ENCODE measurements around the gene ANKRD55.
"Not testable (repeated sequence)": the region's sequence is repeated elsewhere in the genome, so short reads cannot be mapped to it uniquely, and the experiment has no call there.

The ANKRD55 gene

DNA sequence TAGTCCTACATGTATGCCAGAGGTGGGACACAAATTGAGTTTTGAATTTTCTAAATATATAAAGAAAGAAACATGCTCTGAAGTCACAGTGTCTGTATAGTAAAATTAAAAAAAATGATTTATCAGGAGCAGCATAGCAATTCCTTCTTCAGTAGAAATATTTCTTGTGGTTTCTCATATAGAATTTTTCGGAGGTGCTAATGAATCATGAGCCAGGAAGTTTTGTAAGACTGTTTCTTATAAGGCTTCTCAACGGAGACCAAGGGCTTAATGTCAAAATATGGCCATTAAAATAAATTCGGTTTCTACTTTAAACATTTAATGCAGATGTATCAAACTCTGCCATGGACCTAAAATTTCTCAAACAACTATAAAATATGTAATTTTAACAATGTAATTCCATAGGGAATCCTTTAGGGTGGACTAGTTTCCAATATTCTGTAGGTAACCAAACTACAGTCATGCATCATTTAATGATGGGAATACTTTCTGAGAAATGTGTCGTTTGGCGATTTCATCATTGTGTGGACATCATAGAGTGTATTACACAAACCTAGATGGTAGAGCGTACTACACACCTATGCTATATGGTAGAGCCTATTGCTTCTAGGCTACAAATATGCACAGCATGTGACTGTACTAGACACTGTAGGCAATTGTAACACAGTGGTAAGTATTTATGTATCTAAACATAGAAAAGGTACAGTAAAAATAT, 66.3 kb downstream of the ANKRD55 start:
- DNase-seq, result no peak

DNA sequence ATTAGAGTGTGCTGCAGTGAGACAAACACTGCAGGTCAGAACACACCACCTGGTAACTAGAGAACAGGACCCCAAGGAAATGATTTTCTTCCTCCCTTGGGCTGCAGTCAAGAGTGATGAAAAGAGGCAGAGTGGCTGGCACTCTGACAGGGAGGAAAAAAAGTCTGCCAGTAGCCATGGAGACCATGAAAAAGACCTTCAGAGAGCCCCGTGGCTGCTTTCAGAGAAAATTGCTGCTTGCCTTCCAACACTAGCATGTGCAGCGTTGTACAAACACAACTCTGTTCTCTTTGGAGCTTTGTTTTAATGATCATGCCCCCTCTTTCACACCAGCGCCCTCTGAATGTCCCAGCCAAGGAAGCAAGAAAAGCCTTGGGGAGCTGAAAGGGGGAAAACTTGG, 68.8 kb downstream of the ANKRD55 start:
- no peak for DNase-seq

DNA sequence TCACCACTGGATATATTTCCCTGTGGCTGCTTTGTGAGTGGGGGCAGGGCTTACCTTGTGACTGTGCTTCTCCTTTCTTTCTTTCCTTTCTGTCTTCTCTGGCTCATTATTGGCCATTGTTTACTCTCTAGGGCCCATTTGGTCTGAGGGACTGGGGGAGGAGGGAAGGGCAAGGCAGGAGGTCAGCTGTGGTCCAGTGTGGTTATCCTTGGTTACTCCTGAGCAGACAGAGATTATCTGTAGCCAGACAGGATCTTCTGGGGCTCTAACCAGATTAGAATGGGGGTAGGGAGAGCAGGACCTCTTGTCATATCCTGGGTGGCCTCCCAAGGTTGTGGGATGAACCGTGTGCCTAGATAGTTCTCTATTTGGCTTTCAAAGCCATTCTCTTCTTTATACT, 71.2 kb downstream of the ANKRD55 start:
- no peak for DNase-seq

DNA sequence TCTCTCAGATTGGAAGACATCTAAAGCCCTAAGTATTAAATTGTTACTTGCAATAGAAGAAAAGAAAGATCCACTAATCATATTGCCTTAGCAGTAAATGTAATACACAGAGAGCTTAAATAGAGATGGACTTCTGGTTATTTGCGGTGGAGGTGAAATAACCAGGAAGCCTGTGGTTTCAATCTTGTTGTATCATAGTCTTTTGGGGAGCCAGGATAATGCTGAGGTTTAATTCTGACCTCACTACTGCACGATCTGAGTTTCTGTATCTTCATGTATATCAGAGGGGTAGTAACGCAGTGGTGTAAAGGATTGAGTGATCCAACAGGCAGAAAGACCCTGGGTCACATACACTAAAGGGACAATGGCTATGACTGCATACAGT, 71.7 kb downstream of the ANKRD55 start:
- DNase-seq, result no peak

DNA sequence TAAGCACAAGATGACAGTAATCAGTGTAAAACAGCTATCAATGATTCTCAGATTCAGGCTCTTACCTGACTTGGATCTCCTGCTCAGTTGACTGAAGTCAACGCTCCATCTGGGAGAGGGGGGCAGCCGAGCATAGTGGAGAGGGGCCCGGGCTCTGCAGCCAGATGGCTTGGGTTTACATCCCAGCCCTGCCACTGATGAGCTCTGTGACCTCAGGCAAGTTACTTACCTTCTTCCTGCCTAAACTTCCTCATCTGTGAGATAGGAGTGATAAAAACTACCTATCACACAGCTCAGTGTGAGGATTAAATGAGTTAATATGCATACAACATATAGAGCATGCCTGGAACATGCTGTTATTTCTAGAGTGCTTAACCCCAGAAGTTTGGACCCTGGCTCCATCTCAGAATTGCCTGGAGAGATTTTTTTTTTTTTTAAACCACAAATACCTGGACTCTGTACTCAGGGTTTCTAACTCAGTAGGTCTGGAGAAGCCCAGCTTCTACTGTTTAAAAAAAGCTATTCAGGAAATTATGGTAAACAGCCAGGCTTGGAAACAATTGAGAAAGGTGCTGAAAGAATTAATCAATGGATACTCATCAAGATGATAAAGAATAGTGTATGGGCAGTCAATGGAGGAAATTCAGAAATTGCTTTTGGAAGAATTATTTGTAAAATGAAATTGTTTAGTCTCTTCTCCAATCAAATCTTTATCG, 72.2 kb downstream of the ANKRD55 start:
- DNase-seq, result no peak

DNA sequence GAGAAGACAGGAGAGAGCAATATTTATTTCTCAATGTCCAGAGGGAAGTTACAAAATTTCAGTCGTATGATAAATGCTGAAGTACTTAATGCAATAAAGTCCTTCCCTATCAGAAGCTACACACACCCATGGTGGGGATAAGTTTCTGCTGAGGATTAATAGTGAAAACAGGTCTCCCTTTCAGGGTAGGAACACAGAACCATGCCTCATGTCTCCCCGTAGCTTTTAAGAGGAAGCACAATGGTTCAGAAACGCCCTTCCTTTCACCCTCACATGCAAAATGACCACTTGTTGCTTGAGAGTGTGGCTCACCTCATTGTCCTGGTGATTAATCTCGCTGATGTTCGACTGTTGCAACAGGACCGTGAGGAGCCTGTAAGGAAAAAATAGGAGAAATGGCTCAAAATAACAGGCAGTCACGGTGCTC, 73.6 kb downstream of the ANKRD55 start:
- no peak for DNase-seq

DNA sequence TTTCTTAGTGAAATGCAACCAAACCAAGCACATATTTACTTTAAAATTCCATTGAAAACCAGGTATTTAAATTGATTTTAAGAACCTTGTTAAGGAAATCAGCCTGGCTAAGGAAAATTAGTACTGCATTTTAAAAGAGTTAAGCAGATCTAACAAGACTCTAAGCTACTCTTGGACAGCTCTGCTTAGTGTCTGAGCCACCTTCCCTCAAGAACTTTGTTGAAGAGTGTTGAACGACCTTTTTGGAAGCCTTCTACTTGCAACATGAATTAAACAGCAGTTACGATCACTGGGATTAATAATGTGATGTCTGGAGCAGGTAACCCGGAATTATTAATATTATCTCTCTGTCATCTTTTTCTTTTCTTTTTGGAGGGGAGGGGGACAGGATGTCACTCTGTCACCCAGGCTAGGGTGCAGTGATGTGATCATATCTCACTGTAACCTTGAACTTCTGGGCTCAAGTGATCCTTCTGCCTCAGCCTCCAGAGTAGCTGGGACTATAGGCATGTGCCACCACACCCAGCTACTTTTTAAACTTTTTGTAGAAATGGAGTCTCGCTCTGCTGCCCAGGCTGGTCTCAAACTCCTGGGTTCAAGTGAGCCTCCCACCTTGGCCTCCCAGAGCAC, 74.7 kb downstream of the ANKRD55 start:
- DNase-seq, result no peak

DNA sequence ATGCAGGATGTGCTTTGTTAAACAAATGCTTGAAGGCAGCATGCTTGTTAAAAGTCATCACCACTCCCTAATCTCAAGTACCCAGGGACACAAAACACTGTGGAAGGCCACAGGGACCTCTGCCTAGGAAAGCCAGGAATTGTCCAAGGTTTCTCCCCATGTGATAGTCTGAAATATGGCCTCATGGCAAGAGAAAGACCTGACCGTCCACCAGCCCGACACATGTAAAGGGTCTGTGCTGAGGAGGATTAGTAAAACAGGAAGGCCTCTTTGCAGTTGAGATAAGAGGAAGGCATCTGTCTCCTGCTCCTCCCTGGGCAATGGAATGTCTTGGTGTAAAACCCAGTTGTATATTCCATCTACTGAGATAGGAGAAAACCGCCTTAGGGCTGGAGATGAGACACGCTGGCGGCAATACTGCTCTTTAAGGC, 75.9 kb downstream of the ANKRD55 start:
- not testable (repeated sequence) for DNase-seq

DNA sequence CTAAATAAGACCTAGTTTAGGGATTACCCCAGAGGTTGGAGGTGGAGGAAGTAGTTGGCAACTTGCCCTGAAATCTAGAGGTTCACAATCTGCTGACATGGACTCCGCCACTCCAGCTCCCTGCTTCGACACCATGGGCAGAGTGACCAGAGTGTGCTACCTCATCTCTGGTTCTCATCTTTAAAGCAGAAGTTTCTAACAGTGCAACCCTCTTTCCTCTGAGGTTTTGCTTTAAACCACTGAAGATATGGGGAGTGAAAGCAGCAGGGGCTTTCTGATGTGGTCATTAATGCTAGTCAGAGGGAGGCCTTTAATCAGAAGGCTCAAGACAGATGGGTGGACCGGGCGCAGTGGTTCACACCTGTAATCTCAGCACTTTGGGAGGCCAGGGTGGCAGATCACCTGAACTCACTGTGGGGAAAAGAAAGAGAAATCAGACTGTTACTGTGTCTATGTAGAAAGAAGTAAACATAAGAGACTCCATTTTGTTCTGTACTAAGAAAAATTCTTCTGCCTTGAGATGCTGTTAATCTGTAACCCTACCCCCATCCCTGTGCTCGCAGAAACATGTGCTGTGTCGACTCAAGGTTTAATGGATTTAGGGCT, 76.4 kb downstream of the ANKRD55 start:
- DNase-seq, result not testable (repeated sequence)

DNA sequence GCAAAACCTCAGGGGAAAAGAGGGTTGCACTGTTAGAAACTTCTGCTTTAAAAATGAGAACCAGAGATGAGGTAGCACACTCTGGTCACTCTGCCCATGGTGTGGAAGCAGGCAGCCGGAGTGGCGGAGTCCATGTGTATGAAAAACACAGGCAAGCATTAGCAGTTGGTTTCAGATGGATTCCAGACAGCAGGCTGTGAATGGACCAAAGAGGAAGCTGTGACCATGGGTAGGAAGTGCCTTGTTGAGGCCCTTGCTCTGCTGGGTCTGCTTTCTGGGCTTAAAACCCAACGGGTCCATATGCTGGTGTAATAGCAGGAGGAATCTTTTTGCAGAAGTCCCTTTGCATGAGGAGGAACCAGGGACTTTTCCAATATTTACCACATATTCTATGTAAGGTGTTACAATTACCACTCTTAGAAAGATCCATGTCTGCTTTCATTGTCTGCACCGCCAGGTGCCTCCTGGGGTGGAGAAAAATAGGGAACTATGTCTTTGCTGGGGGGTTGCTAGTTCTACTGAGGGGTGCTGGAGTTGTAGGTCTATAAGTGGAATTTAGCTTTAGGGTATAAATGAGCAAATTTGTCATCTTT, 77.0 kb downstream of the ANKRD55 start:
- DNase-seq, result no peak

DNA sequence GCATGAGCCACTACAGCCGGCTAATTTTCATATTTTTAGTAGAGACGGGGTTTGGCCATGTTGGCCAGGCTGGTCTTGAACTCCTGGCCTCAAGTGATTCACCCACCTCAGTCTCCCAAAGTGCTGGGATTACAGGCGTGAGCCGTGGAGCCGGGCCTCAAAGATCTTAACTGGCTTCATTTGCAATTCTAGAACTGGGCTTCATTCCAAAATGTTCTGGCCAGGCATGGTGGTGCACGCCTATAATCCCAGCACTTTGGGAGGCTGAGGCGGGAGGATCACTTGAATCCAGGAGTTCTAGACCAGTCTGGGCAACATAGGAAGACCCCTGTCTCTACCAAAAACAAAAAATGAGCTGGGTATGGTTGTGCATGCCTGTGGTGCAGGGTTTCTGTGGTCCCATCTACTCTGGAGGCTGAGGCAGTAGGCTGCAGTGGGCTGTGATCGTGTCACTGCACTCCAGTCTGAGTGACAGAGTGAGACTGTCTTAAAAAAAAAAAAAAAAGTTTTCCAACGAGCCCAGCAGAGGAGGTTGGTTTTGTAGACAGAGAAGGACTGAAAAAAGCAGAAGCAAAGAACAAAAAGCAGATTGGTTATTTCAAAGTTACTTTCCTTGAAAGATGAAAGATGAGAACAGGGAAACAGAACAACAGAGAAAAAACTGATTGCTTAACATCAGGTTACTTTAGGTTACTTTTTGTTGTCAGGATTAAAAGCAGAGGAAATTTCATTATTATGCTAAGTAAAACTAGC, 78.2 kb downstream of the ANKRD55 start:
- DNase-seq, result no peak

DNA sequence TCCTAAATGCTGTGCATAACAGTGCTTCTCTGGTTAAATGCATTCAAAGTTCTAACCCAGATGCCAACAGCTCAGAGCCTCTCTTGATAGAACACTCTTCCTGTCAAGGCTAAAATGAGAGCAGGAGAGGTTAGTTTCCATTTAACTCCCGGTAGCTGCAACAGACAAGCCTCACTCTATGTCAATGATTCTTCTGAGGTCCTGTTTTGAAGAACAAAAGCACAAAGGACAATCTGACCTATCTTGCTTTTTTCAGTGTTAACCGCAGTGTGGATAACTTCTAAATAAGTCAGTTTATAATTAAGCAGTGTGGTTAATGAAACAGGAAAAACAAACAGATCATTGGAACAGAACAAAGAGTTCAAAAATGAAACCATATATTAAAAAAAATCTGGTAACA, 80.7 kb downstream of the ANKRD55 start:
- no peak for DNase-seq

DNA sequence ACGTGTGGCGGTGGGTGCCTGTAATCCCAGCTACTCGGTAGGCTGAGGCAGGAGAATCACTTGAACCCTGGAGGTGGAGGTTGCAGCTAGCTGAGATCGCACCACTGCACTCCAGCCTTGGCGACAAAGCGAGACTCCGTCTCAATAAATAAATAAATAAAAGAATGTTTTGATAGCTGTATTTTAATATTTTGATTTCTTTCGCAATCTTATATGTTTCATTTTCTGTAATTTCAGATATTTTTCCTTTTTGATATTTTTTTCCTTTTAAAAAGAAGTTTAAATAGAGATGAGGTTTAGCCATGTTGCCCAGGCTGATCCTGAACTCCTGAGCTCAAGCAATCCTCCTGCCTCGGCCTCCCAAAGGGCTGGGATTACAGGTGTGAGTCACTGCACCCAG, 82.4 kb downstream of the ANKRD55 start:
- not testable (repeated sequence) for DNase-seq

DNA sequence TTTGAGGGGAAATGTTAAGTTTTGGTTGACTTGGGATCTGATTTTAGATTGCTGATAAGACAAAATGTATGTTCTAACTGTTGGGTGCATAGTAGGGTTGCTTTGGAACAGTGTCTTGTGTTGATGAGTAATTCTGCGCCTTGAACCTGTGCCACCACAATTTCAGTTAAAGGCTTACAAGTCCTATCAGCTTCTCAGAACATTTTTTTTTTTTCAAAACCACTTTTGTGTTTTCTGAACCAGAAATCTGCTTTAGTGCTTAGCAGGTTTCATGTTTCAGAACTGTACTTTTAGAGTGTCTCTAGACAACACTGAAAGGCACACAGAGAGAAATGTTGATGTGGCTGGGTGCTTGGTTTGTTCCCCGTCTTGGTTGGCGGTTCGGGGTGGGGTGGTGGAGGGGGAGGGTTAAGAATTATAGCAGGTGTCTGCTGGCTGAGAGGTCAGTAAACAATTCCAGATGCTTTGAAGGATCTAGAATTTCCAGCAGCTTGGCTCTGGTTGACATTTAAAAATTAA, 84.6 kb downstream of the ANKRD55 start:
- no peak for DNase-seq

DNA sequence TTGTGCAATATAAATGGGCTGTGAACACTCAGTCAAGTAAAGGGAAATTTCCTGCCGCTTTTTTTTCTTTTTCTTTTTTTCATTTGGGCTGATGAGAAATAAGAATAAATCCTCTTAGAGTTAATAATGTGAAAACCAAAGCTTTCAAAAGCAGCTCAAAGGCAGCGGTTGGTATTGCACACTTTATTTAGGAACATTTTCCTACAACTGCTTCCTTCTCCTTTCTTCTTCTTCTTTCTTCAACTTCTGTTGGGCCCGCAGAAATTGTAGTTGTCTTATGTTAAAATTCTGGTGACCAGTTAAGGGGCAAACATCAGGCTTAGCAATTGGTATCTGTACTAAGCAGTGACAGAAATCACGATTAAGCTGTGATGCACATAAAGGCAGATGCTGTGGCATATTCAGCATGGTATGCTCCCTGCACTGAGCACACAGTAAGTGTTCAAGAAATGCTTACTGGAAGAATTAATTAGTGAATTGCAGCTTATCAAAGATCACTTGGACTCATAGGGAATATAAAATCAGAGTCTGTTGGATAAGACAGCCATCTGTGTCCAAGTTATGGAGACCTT, 85.4 kb downstream of the ANKRD55 start:
- DNase-seq, result no peak

DNA sequence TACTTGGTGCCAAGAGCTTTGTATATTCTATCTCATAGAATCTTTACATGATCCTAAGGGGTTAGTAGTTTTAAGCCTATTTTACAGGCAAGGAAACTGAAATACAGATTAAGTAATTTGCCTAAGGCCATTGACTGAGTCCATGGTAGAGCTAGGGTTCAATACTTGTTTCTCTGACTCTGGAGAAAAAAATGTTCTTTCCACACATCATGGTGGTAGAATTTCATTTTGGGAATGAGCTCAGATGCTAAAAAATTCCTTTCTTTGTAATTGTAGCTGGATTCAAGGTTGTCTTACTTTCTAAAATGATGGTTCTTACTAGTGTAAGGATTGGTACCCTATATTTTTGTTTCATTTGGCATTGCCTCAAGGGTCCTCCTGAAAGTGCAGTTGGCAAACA, 86.0 kb downstream of the ANKRD55 start:
- DNase-seq, result no peak

DNA sequence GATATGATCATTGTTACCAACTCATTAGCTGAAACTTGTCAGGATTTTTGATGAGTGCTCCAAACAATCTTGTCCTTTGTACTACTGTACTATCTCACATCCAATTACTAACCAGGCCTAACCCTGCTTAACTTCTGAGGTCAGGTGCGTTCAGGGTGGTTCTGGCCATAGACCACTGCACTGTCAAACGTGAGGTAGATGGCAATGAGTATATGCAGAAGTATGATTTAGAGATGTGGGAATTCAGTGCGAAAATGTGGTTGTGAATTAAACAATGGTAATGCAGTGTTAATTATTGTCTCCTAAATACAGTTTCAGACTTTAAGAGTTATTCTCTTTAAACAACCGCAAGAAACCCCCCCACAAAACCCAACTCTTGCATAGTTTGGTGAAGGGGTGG, 86.5 kb downstream of the ANKRD55 start:
- no peak for DNase-seq

DNA sequence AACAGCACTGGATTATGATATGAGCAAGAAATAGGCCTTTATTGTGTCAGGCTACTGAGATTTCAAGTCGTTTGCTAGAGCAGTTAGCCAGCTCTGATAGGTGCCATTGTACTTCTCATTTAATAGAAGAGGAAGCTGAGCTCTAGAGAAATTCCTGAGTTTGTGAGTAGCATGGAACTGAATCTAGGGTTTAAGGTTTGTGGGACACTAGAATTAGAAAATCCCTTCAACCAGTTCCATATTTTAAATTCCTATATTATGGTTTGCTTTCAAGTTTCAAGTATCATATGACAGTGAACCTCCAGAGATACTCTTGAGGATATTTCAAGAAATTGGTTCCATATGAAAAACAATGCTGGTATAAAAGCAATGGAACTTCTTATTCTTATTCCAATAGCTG, 87.6 kb downstream of the ANKRD55 start:
- DNase-seq, result no peak

DNA sequence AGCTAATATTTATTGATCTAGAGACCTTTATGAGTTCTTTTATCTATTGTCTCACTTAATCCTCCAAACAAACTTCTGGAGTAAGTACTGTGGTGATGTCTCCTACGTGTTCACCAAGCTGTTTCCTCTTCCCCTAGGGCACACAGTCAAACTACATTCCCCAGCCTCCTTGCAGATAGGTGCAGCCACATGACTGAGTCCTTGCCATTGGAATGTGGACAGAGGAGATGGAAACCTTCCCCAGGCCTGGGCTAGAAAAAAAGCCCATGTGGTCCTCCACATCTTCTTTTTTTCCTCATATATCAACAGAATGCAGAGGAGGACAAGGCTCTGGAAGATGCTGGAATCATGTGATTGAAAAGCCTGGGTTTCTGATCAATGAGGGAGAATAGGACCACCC, 88.0 kb downstream of the ANKRD55 start:
- DNase-seq, result no peak

DNA sequence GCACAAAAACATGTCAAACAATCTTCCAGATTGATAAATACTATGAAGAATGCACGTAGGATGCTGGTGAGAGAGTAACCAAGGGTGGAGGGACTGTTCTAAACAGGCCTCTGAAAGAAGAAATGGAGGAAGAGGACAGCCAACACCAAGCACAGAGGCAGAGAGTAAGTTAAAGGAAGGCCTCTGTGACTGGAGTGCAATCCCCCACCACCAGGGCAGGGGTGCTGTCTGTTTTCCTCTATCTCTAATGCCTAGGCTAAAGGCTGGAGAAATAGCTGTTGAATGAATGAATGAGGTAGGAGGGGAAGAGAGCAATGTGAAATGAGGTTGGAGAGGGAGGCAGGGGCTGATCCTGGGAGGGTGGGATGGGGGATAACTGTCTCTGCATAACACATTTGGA, 88.9 kb downstream of the ANKRD55 start:
- no peak for DNase-seq

DNA sequence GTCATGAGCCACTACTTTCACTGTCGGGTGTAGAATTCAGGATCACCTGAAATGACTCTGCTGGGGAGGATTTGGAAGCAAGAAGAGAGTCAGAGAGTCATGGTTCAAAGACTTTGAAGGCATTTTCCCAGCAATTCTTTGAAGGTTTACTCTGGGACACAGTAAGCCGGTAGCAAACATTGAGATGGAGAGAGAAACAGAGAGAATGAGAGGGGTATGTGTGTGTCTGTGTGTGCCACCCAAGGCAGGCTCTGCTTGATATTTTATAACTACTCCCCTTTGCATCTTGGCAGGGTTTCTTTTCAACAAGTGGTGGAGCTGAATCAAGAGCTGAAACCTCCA, 89.8 kb downstream of the ANKRD55 start:
- DNase-seq, result no peak
